ENCODE results near the gene RIC8A.
A peak's percentile ranks its signal among the peaks of the same experiment; 100 is the strongest.
"Not testable (repeated sequence)": the region's sequence is repeated elsewhere in the genome, so short reads cannot be mapped to it uniquely, and the experiment has no call there.

The RIC8A gene

GRCh38 chr11:220641-221215 lies 13.2 kb downstream of the RIC8A start:
- DNase-seq (ENCODE audit: low spot score), result not testable (repeated sequence)

GRCh38 chr11:221539-221938 lies 14.0 kb downstream of the RIC8A start:
- no peak for DNase-seq (ENCODE audit: low spot score)

GRCh38 chr11:221998-222789 lies 14.7 kb downstream of the RIC8A start:
- DNase-seq (ENCODE audit: low spot score), result no peak

GRCh38 chr11:223026-223789 lies 15.7 kb downstream of the RIC8A start:
- peak; percentile 34 for DNase-seq (ENCODE audit: low spot score)

GRCh38 chr11:223884-224283 lies 16.4 kb downstream of the RIC8A start:
- no peak for DNase-seq (ENCODE audit: low spot score)

GRCh38 chr11:224424-224823 lies 16.9 kb downstream of the RIC8A start:
- no peak for DNase-seq (ENCODE audit: low spot score)

- DNase-seq (ENCODE audit: low spot score), result no peak
These were observed 18.4 kb downstream of the RIC8A start for GRCh38 chr11:225734-226453.

GRCh38 chr11:227824-228379 lies 20.4 kb downstream of the RIC8A start:
- DNase-seq (ENCODE audit: low spot score), result no peak

- DNase-seq (ENCODE audit: low spot score), result no peak
These were observed 22.9 kb downstream of the RIC8A start for GRCh38 chr11:230431-230830.

GRCh38 chr11:232783-233565 lies 25.5 kb downstream of the RIC8A start:
- DNase-seq (ENCODE audit: low spot score), result no peak

GRCh38 chr11:235180-235579 lies 27.7 kb downstream of the RIC8A start:
- no peak for DNase-seq (ENCODE audit: low spot score)

- DNase-seq (ENCODE audit: low spot score), result peak; percentile 42
These were observed 28.1 kb downstream of the RIC8A start for GRCh38 chr11:235609-235996.

- peak; percentile 65 for DNase-seq (ENCODE audit: low spot score)
These were observed 28.7 kb downstream of the RIC8A start, which contains the start of gene SIRT3 for GRCh38 chr11:235997-236773. SIRT3 (minus strand) TSS chr11:236342; CDS start chr11:236328, 14 bp downstream.

- peak; percentile 84 for DNase-seq (ENCODE audit: low spot score)
These were observed 29.6 kb downstream of the RIC8A start, which contains the start of gene PSMD13 for GRCh38 chr11:236774-237767. PSMD13 (plus strand) TSS chr11:236976; CDS start chr11:237050, 74 bp downstream.

- not testable (repeated sequence) for DNase-seq (ENCODE audit: low spot score)
These were observed 30.8 kb downstream of the RIC8A start for GRCh38 chr11:238346-238745.

- DNase-seq (ENCODE audit: low spot score), result no peak
These were observed 32.8 kb downstream of the RIC8A start for GRCh38 chr11:240315-240714.

- DNase-seq (ENCODE audit: low spot score), result no peak
These were observed 34.1 kb downstream of the RIC8A start for GRCh38 chr11:241634-242033.

GRCh38 chr11:244376-244775 lies 36.9 kb downstream of the RIC8A start:
- no peak for DNase-seq (ENCODE audit: low spot score)

GRCh38 chr11:249062-249461 lies 41.6 kb downstream of the RIC8A start:
- no peak for DNase-seq (ENCODE audit: low spot score)

Measured in putamen (tissue), 1 donor.